ENCODE data around the gene FBXW12. TPM values are rescaled to one million over a fixed set of nuclear protein-coding genes. Genes with fewer than 3 reads are reported as not detected.

The FBXW12 gene
- total RNA-seq, 1 experiment from 2014 or later, result not detected

GRCh38 chr3:48417529-48418108 is 45.6 kb downstream of the FBXW12 start:
- TF ChIP-seq CTCF (IDR thresholded peaks at IDR 0.05; ENCODE audit: unreplicated experiment), result no peak
- Mint-ChIP-seq H3K27ac (ENCODE audit: unreplicated experiment) (no peak overlapping the region), H3K4me1 (ENCODE audit: low read depth, unreplicated experiment) (no peaks in the 10 kb centered on the region), H3K36me3 (ENCODE audit: insufficient read depth, unreplicated experiment) (peaks cover 69% of the 10 kb centered on the region), H3K9me3 (ENCODE audit: low read depth, unreplicated experiment) (no peaks in the 10 kb centered on the region), H3K4me3 (ENCODE audit: low read depth, unreplicated experiment) (no peak overlapping the region), H3K27me3 (ENCODE audit: unreplicated experiment) (no peaks in the 10 kb centered on the region)
- no TSS peak for BruUV-seq (replicated peaks)
- intact Hi-C loops (cut with micrococcal nuclease; ENCODE audit: unreplicated experiment), result no loop called here
- DNase-seq, result no peak
- CTCF ChIA-PET, result interaction anchor here (0.6 kb wide), 1 partner anchor 17 kb away, joined by 5 read pairs; no protein-coding TSS in a partner anchor

DNA sequence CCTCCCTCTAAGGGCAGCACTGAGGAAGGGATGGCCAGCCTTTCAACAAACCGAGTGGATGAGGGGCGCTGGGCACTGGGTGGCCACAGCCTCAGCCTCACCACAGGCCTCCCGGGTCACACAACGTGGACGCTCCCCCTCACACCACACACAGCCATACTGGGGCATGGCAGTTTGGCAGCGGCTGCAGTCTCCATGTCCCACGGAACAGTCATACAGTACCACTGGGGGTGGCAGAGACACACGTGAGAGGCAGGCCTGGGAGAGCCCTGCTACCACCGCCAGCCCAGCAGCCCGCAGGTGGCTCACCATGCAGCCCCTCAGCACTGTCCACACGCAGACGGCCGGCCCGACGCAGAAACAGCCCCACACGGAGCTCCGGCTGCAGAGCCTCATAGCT is 46.1 kb downstream of the FBXW12 start:
- H3K4me1 Mint-ChIP-seq (ENCODE audit: low read depth, unreplicated experiment), result peaks cover 5% of the 10 kb centered on the region
- no peak overlapping the region for H3K27ac Mint-ChIP-seq (ENCODE audit: unreplicated experiment)
- H3K4me3 Mint-ChIP-seq (ENCODE audit: low read depth, unreplicated experiment), result no peak overlapping the region
- no peaks in the 10 kb centered on the region for H3K9me3 Mint-ChIP-seq (ENCODE audit: low read depth, unreplicated experiment)
- BruUV-seq (replicated peaks), result no TSS peak
- intact Hi-C loops (cut with micrococcal nuclease; ENCODE audit: unreplicated experiment), result no loop called here
- peaks cover 64% of the 10 kb centered on the region for H3K36me3 Mint-ChIP-seq (ENCODE audit: insufficient read depth, unreplicated experiment)
- H3K27me3 Mint-ChIP-seq (ENCODE audit: unreplicated experiment), result no peaks in the 10 kb centered on the region
- no peak for DNase-seq
- CTCF ChIA-PET, result interaction anchor here (0.6 kb wide), 1 partner anchor 17 kb away, joined by 5 read pairs; no protein-coding TSS in a partner anchor
- no peak for TF ChIP-seq CTCF (IDR thresholded peaks at IDR 0.05; ENCODE audit: unreplicated experiment)

GRCh38 chr3:48418651-48419050 is 46.6 kb downstream of the FBXW12 start:
- intact Hi-C loops (cut with micrococcal nuclease; ENCODE audit: unreplicated experiment), result no loop called here
- Mint-ChIP-seq H3K36me3 (ENCODE audit: insufficient read depth, unreplicated experiment) (peaks cover 64% of the 10 kb centered on the region), H3K4me1 (ENCODE audit: low read depth, unreplicated experiment) (peaks cover 8% of the 10 kb centered on the region), H3K27me3 (ENCODE audit: unreplicated experiment) (no peaks in the 10 kb centered on the region), H3K27ac (ENCODE audit: unreplicated experiment) (no peak overlapping the region), H3K4me3 (ENCODE audit: low read depth, unreplicated experiment) (no peak overlapping the region), H3K9me3 (ENCODE audit: low read depth, unreplicated experiment) (no peaks in the 10 kb centered on the region)
- no peak for TF ChIP-seq CTCF (IDR thresholded peaks at IDR 0.05; ENCODE audit: unreplicated experiment)
- no peak for DNase-seq
- CTCF ChIA-PET, result interaction anchor here (1.1 kb wide), 1 partner anchor 17 kb away, joined by 3 read pairs; no protein-coding TSS in a partner anchor
- BruUV-seq (replicated peaks), result no TSS peak

DNA sequence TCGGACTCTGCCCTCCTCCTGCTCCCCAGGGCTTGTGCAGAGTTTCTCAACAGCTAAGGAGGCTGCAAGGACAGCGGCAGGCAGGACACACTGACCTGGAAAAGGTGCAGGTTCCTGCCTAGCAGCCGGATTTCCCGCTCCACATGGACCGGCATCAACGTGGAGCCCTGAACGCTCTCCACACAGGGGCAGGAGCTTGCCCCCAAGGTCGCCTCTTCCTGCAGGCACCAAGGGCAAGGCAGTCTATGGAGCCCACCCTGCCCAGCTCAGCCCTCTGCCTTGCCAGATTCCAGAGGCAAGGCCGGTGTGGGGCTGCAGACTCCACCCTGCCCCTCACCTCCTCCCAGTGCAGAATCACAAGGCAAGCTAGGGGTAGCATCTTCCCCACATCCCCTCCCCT is 47.1 kb downstream of the FBXW12 start:
- peaks cover 9% of the 10 kb centered on the region for H3K4me1 Mint-ChIP-seq (ENCODE audit: low read depth, unreplicated experiment)
- intact Hi-C loops (cut with micrococcal nuclease; ENCODE audit: unreplicated experiment), result no loop called here
- H3K4me3 Mint-ChIP-seq (ENCODE audit: low read depth, unreplicated experiment), result no peak overlapping the region
- H3K36me3 Mint-ChIP-seq (ENCODE audit: insufficient read depth, unreplicated experiment), result peaks cover 67% of the 10 kb centered on the region
- no peak overlapping the region for H3K27ac Mint-ChIP-seq (ENCODE audit: unreplicated experiment)
- H3K9me3 Mint-ChIP-seq (ENCODE audit: low read depth, unreplicated experiment), result no peaks in the 10 kb centered on the region
- DNase-seq, result no peak
- no peak for TF ChIP-seq CTCF (IDR thresholded peaks at IDR 0.05; ENCODE audit: unreplicated experiment)
- no TSS peak for BruUV-seq (replicated peaks)
- no peaks in the 10 kb centered on the region for H3K27me3 Mint-ChIP-seq (ENCODE audit: unreplicated experiment)
- CTCF ChIA-PET, result interaction anchor here (1.1 kb wide), 1 partner anchor 17 kb away, joined by 3 read pairs; no protein-coding TSS in a partner anchor

Measured in Calu3 (cell line).